GM18861 (cell line): ENCODE measurements around the gene EPS8L2.

Experiments
- ATAC-seq: cut with Tn5 transposase; IDR thresholded peaks from one replicate; pipeline ENCODE4 v1.9.1; 2021; ENCODE audit not compliant: unreplicated experiment

The EPS8L2 gene

DNA sequence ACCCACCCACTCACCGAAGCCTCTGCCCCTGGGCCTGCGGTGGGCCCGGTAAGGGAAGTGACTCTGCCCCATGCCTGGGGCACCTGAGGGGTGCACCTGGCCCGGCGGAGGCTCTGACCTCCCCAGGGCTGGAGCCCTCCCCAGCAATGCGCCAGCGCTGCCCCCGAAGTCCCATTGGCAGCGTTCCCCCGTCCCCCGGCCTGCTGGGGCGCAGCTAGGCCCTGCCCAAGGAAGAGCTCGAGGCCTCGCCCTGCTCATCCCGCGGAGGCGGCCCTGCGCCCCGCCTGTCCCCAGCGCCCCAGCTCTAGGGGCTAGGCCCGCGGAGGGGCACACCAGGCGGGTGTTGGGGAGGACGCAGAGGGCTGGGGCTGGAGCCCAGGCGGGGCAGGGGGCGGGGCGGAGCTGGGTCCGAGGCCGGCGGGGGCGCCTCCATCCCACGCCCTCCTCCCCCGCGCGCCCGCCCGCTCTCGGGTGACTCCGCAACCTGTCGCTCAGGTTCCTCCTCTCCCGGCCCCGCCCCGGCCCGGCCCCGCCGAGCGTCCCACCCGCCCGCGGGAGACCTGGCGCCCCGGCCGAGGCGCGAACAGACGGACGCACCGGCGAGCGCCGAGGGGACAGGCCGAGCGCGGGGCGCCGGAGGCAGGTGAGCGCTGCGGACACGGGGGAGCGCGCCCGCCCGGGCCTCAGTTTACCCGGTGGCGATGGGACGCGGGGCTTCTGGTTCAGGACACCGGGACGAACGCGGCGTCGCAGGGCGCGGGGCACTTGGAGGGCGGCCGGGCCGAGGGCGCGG is at the start of gene EPS8L2:
TSS of gene EPS8L2 (plus strand) at position 586 of the 793 bp plus-strand sequence. CDS start 3,177 bp downstream, outside the sequence.
- ATAC-seq, result no peak

DNA sequence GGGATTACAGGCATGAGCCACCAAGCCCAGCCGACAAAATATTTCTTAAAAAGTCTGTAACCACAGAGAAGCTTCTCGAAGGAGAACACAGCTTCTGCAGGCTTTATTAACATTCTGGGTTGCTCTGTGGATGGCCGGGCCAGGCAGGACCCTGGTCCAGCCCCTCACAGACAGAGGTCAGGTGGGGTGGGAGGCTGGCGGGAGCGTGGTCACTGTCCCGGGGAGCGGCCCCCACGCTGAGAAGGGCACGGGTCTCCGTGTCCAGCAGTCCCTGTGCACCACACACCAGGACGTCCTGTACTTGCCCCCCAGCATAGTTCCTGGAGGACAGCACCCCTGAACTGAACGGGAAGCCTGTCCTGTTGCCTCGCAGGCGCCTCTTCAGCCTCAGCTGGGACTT is 49.6 kb upstream of the EPS8L2 start:
- no peak for ATAC-seq

DNA sequence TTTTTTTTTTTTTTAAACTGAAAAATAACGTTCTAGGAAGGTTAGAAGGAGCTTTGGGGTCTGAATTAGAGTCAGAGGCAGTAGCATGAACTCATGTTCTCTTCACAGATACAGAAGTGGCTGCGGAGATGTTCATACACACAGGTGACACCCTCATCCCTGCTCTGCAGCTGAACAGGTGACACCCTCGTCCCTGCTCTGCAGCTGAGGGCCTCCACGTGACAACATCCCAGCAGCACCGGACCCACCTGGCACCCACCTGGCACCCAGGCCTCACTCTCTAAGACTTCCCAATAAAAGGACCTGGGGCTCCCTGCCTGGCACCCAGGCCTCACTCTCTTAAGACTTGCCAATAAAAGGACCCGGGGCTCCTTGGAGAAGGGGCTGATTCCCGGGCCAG is 49.2 kb upstream of the EPS8L2 start:
- ATAC-seq, result no peak

DNA sequence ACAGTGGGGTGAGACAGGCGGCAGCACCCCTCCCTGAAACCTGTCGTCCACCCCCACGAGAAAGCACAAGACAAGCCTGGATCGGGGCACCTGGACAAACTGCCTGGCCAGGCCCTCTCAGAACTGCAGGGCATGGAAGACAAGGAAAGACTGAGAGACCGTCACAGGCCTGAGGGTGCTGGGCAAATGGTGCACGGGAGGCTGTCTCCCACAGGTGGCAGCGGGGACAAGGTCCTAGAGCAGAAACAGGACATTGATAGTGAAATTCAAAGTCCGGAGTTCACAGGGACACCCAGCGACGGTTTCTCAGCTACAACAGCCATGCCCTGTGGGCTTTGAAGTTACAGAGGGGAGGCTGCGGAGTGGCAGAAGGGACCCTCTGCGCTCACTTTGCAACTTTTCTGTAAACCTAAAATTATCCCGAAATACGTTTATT is 48.3 kb upstream of the EPS8L2 start:
- ATAC-seq, result no peak

DNA sequence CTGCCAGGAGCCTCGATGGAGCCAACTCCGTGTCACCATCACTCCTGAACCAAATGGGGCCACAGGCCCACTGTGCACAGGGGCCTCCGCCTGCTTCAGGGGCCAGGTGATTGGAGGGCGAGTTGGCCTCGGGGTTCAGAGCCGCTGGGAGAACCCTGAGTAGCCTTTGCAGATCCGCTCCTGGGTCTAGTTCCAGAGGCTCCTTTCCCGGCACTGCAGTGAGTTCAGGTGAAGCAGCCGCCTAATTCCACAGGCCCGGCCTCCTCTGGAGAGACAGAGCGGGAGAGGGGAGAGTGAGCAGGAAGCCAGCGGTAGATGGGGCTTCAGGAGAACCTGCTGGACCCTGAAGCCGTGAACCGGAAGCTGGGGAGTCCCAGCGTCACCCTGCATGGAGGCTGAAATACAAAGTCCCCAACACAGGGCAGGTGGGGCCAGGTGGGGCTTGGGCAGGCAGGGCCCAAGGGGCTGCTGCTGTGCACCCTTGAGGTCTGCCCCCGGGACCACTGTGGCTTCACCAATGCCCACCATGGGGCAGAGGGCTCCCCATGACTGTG is 46.4 kb upstream of the EPS8L2 start:
- ATAC-seq, result no peak

DNA sequence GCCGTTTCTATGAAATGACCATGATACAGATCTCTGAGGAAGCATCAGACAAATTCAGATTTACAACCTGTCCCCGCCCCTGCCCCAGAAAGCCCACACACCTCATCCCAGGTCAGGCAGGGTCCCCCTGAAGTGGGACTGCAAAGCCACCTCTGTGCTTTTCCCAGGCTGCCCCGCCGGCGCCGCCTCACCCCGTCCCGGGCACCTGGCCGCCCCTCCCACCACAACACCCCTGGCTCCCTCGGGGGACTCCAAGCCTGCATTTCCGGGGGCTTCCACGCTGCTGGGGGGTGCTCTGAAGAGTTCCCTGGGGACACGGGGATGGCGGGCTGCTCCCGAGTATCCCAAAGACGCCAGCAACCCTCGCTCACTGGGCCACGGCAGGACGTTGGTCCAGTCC is 45.8 kb upstream of the EPS8L2 start:
- no peak for ATAC-seq

DNA sequence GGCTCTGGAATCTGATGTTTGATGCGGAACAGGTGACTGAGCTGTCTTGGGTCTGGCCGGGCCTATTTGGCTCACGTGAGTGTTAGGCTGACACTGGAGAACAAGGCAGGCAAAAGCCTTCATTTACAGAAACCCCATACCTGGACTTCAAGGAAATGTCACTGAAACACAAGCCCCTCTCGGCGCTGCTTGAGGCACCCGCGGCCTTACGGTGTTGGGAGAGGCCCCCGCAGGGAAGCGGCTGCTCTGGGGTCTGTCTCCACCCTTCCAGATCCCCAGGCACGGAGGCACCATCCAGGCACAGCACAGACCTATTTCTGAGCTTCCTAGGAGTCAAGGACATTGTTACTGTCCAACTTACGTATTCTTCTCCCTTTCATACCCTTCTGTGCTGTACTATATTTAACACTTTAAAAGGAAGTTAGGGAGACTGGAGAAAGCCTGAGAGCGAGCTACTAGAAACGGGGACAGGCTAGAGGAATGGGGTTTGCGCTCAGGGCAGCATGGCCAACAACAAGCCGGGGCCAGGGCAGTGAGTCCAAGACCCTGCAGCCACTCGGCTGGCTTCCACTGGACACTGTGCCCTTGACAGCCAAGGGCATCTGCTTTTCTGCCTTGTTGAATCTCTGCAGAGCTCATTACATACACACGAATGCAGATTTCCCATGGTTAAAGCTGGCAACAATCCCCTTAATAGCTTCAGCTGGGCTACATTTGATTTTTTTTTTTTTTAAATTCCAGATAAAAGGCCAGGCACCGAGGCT is 45.2 kb upstream of the EPS8L2 start:
- no peak for ATAC-seq

DNA sequence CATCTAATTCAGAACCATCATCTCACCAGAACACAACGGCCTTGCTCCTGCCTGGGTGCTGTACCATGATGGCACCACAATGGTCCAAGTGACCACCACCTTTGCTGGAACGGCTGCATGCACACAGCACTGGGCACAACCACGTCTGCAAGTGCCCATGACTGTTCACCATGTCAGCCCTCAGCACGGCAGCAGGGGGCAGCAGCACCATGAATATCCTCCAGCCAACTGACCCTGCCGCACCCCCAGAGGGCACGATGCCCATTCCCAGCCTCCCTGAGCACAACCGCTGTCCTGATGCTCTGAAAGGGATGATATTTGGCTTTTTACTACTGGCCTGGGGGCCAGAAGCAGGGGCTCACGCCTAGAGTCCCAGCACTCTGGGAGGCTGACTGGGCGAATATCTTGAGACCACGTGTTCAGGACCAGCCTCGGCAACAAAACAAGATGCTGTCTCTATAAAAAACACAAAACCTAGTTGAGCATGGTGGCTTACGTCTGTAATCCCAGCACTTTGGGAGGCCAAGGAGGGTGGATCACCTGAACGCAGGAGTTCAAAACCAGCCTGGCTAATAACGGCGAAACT is 43.2 kb upstream of the EPS8L2 start:
- no peak for ATAC-seq

DNA sequence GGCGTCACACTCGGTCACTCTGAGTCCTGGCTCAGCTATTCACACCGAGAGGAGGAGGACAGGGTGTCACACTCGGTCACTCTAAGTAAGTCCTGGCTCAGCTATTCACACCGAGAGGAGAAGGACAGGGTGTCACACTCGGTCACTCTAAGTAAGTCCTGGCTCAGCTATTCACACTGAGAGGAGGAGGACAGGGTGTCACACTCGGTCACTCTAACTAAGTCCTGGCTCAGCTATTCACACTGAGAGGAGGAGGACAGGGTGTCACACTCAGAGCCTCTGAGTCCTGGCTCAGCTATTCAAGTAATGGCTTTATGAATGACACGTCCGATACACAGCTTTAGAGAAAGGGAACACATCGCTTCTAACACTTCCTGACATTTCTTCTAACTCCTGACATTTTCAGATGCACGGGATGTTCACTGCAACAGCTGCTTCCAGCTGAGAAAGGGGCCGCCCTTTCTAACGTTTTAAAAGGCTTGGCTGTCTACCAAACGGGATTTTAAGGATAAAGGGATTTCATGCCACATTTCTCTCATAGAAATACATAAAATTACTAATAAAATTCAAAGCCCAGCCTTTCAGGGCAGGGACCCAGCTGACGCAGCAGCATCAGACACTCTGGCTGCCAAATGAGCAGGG is 40.8 kb upstream of the EPS8L2 start:
- no peak for ATAC-seq

DNA sequence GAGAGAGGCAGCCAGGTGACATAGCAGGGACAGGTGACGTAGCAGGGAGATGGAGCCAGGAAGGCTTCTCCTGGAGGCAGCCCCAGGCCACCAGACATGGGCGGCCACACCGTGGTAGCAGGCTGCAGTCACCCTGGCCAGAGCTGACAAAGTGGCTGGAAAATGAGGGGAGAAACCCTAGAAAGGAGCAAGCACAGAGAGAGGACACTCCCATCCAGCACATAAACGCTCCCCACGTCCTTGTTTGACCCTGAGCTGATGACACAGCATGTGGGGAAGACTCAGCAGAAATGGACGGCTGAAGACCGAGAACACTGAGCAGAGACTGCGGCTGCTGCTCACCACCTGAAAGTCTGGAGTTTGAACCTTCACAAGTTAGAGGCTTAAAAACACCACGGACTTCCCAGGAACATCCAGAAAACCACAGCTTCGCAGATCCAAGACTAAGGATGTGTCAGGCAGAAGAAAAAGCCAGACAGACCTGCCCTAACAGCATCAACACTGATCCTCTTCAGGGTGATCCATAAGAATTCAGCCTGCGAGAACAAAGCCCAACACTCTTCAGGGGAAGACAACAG is 40.2 kb upstream of the EPS8L2 start:
- no peak for ATAC-seq

DNA sequence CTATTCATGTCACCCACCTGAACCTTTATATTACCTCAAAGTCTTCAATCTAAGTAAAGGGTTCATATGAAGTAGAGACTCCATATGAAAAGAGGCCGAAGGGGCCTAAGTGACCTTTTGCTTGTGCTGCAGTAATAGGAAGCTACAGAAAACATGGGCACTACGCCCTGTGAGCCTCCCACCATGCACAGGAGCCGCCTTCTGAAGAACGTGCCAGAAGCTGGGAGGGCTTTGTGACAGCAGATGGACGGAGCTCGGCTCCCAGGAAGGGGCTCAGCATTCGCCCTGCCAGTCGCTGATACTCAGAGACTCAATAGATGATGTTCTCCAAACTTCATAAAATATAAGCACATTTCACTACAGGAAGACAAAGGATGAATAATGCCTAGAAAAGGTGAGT is 32.2 kb upstream of the EPS8L2 start:
- no peak for ATAC-seq

DNA sequence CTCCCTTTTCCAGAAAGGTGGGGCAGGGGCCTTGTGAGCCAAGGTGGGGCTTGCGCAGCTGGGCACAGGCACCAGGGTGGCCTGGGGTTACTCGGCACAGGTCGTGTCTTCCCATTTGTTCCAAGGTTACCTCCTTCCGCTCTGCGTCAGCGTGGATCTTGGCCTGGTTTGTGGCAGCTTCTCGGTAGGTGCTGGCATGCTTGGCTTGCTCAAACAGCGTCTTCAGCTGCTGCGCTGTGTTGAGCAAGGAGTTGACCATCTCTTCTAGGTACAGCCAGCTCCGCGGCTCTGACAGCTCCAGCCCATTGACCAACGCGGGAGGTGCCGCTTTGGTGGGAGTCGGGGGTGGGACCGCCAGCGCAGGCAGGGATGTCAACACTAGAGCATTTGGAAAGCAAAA is 31.6 kb upstream of the EPS8L2 start:
- no peak for ATAC-seq

DNA sequence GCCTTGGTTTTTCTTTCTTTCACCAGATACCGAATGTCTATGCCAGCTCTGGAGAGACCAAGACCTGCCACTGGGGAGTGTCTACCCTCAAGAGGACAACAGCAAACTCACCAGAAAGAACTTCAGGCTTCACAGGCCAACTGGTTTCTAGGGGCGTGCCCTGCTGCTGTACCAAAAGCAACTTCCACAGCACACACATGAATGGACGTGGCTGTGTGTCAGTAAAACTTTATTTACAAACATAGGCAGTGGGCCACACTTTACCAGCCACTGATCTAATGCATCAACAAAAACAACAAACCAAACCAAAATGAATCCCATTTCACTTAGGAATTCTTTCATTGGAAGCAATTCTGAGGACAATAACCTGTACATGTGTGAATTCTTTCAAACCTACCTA is 27.7 kb upstream of the EPS8L2 start:
- no peak for ATAC-seq

DNA sequence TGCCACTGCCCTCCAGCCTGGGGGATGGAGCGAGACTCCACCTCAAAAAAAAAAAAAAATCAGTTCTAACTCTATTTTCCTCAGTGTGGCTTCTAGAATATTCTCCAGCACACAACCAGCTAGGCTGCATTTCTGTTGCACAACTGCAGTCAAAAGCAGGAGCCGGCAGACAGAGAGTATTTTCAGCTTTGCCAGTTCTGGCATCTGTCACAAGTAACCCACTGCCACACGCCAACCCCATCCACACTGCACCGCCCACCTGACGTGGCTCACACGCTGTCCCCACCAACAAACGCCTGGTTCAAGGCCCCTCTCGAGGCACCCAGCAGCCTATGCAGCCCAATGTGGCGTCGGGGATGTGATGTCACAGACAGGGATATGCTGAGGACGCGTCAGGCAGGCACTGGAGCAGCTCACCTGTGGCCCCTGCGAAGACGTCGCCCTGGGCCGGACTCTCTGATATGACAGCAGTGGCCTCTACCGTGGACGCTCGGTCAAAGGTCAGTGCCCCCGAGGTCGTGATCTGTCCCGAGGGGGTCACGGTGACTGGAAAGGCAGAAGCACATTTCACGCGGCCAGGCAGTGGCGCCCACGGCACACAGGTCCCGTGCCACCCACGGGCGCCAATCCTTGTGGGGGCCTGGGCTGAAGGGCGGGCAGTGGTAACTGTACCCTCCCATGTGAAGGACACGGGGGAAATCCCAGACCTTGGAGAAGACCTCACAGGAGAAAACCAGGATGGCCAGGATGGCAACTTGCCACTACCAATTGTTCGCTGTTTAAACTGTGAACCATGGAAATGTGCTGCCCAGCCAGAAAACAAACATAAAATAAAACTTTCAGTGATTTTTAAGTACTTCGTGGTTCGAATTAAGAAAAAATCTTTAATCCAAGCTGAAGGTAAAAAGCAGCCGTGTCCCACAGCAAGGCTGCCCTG is 26.5 kb upstream of the EPS8L2 start:
- no peak for ATAC-seq

DNA sequence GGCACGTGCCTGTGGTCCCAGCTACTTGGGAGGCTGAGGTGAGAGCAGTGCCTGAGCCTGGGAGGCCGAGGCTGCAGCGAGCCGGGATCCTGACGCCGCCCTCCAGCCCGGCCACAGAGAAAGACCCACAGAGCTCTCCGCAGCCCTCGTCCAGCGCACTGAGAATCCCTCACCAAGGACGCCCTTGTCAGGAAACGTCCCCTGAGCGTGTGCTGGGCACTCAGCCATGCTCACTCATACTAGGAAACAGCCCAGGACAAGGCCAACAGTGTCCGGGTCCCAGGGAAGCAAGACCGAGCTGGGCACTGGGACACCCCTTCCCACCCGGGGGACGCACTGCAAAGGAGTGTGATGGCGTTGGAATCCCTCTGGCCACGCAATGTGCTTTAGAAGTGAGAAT is 25.6 kb upstream of the EPS8L2 start:
- ATAC-seq, result no peak

DNA sequence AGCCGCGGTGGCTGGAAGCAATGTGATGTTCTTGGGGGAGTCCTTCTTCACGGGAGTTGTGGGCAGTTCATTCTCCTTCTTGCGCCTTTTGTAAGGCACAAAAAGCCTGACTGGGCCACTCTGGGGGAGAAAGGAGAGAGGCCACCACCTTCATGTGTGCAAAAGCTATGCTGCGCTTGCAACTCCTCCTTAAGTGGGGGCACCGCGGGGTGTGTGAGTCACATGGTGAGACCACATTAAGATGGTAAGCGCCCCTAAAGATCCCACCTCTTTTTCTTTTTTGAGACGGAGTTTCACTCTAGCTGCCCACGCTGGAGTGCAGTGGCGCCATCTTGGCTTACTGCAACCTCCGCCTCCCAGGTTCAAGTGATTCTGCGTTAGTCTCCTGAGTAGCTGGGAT is 25.1 kb upstream of the EPS8L2 start:
- no peak for ATAC-seq

DNA sequence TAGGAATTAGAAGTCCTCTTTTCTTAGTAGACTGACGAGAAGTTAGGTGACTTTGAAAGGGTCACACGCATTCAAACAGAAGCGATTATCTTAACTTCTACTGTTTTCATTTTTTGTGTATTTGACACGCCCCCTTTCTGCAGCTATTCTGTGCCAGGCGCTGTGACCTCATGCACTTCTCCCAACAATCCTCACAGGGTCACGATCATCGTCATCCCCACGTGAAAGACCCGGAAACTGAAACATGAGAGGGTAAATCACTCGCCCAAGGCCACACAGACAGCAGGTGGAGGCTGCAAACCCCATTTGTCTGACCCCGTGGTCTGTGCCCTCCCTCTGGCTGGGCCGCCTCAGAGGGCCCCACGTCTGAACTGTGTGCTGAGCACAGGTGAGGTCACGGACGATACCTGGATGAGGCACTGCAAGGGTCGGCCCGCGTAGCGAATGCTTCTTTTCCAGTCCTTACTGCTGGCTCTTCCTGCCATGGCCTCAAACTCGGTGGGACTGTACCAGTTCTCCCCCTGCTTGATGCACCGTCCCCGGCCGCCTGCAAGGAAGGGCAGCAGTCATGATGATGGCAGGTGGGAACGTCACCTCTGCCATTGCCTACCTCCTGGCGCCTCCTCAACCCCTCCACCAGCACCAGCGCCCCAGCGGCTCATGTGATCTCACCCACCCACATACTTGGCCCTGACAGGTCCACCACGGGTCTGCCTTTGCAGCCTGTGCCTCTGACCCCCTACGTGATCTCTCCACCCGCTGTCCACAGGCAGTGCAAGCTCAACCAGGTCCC is 19.4 kb upstream of the EPS8L2 start:
- ATAC-seq, result no peak

DNA sequence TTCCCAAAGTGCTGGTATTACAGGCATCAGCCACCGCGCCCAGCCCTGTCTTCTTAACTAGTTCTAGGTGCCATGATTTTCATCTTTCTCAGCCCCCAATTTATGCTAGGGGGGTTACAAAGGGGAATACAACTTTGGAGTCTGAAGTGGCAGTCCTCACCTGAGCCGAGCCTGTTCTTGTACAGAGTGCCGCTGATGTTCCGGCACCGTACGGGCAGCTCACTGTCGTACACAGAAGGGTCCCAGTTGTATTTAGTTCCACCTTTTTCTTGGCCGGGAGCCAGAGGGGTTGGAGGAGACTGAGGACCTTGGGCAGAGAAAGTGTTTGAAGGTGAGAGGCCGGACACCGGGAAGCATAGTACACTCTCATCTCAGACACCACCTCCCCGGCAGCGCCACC is 18.3 kb upstream of the EPS8L2 start:
- ATAC-seq, result no peak

DNA sequence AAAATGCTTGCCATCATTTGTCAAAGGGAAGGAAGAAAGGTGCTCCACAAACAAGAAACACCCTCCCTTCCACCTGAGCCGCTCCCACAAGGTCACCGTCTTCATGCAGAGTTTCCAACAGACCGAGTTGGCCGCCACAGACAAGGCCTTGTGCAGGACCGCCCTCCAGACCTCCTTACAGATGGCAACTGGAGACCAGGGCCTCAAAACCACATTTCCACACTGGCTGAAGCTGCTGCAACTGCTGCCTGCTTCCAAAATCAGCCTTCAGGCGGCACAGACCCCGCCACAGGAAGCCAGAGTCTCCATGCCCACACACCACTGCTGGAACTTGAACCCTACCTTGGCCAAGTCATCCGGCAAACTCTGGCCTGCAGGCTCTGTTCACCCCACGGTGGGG is 17.4 kb upstream of the EPS8L2 start:
- ATAC-seq, result no peak
